HG02943 (cell line): ENCODE data around the gene SRRT.
"Not testable (repeated sequence)": the region's sequence is repeated elsewhere in the genome, so short reads cannot be mapped to it uniquely, and the experiment has no call there.

Experiments used
- ATAC-seq: cut with Tn5 transposase; IDR thresholded peaks from one replicate; pipeline ENCODE4 v1.9.1; 2021; ENCODE audit warnings: mild to moderate bottlenecking, low read depth, moderate library complexity; ENCODE audit not compliant: unreplicated experiment

Gene SRRT

GRCh38 chr7:100919335-100919734 is 44.4 kb downstream of the SRRT start:
- ATAC-seq: not testable (repeated sequence)

GRCh38 chr7:100919779-100920437 is 45.0 kb downstream of the SRRT start:
- ATAC-seq: not testable (repeated sequence)

GRCh38 chr7:100921039-100921438 is 46.1 kb downstream of the SRRT start:
- ATAC-seq: no peak

GRCh38 chr7:100923616-100924015 is 48.7 kb downstream of the SRRT start:
- ATAC-seq: not testable (repeated sequence)

- ATAC-seq: no peak
Observed at GRCh38 chr7:100929808-100930174, 54.9 kb downstream of the SRRT start.

- ATAC-seq: no peak
Observed at GRCh38 chr7:100933734-100934133, 58.8 kb downstream of the SRRT start.

GRCh38 chr7:100935381-100935780 is 60.5 kb downstream of the SRRT start:
- ATAC-seq: not testable (repeated sequence)

GRCh38 chr7:100936167-100936566 is 61.3 kb downstream of the SRRT start:
- not testable (repeated sequence) for ATAC-seq
